ENCODE results near the gene COX4I1. TPM values are rescaled to one million over a fixed set of nuclear protein-coding genes. Genes with fewer than 3 reads are reported as not detected.

COX4I1 gene
- total and polyA plus RNA-seq, 2 donors (not counting 1 experiment from before 2014, with no cell fraction given) = 759 to 813 TPM

GRCh38 chr16:85752511-85753420 is 46.7 kb upstream of the COX4I1 start:
- peaks cover 20% of the 10 kb centered on the region for H4K20me1 ChIP-seq (ENCODE audit: control insufficient read depth, insufficient read depth, low read length, poor library complexity, severe bottlenecking)
- no peak overlapping the region for H2AFZ ChIP-seq (ENCODE audit: insufficient read depth, low read depth, low read length, poor library complexity, severe bottlenecking)
- peak overlapping the region; percentile 92 for H3K4me2 ChIP-seq (replicated peaks; ENCODE audit: low read depth, low read length, poor library complexity, severe bottlenecking)
- WGBS (ENCODE audit: insufficient coverage) = 38% methylated on average over 16 of the region's 21 CpGs
- no peak for ATAC-seq (ENCODE audit: low read depth)
- peak overlapping the region; percentile 100 for H3K27ac Mint-ChIP-seq
- H3K36me3 ChIP-seq (replicated peaks in 1 of 2; ENCODE audit: control extremely low read depth in 1 of 2, control insufficient read depth in 1 of 2, extremely low read depth in 1 of 2, insufficient read depth in 2 of 2, low read length in 1 of 2) = peaks cover 0 to 2% of the 10 kb centered on the region in 2 experiments
- H3K9ac ChIP-seq (ENCODE audit: low read length) = peak overlapping the region; percentile 30
- peaks cover 24% of the 10 kb centered on the region for H3K79me2 ChIP-seq (ENCODE audit: control insufficient read depth, insufficient read depth, low read length)
- intact Hi-C loops (cut with micrococcal nuclease) = no loop called here
- H3K4me3 ChIP-seq (ENCODE audit: control extremely low read depth in 1 of 5, extremely low read depth in 1 of 5, insufficient read depth in 1 of 5, low read depth in 2 of 5, low read length in 4 of 5) = peak overlapping the region in 1 of 5 experiments; percentile 2
- peaks cover 0 to 5% (median 0%) of the 10 kb centered on the region in 3 donors for H3K9me3 ChIP-seq (ENCODE audit: control extremely low read depth in 1 of 3, control insufficient read depth in 2 of 3, insufficient read depth in 1 of 3, low read length in 2 of 3)
- peak overlapping the region; percentile 27 to 37 for H3K27ac ChIP-seq (ENCODE audit: low read length in 2 of 2)
- TF ChIP-seq CTCF (IDR thresholded peaks at IDR 0.05) (no peak), EZH2 (IDR thresholded peaks at IDR 0.05; ENCODE audit: borderline replicate concordance, insufficient read depth, low read depth, low read length, poor library complexity, severe bottlenecking) (no peak)
- peak overlapping the region; percentile 79 for H3K4me3 Mint-ChIP-seq
- H3K9me3 Mint-ChIP-seq (ENCODE audit: insufficient read depth) = no peaks in the 10 kb centered on the region
- ChIA-PET POLR2A (interaction anchor here (2.4 to 4.0 kb wide), 3 partner anchors 8 to 48 kb away, joined by 9 to 24 read pairs (median 22); no protein-coding TSS in a partner anchor), CTCF (interaction anchor here (0.8 to 3.4 kb wide), 6 partner anchors 12 to 143 kb away, joined by 3 to 11 read pairs (median 4); no protein-coding TSS in a partner anchor)
- H3K4me1 Mint-ChIP-seq = peaks cover 75% of the 10 kb centered on the region
- DNase-seq = peak; percentile 60
- H3K27me3 ChIP-seq (replicated peaks in 1 of 4; ENCODE audit: control extremely low read depth in 1 of 4, control insufficient read depth in 3 of 4, insufficient read depth in 4 of 4, low read length in 3 of 4) = no peaks in the 10 kb centered on the region
- H3K27me3 Mint-ChIP-seq = no peaks in the 10 kb centered on the region
- H3K4me1 ChIP-seq (ENCODE audit: control insufficient read depth in 2 of 2, insufficient read depth in 2 of 2, low read length in 2 of 2) = peaks cover 81 to 94% of the 10 kb centered on the region in 2 donors

All from B cell (primary cell).